Activated T-cell treated with anti-CD3 and anti-CD28 coated beads, Interleukin-2, amount 50 U/mL, for 4 hours (primary cell): Measurements from ENCODE around the gene CHCHD1. TPM values are rescaled to one million over a fixed set of nuclear protein-coding genes. Genes with fewer than 3 reads are reported as not detected.

Experiments used
- ATAC-seq, 2 donors: fragments of 200-7000 bp; cut with Tn5 transposase; one replicate each; pipeline ENCODE4 v1.10.0; 2021
- DNase-seq: peaks from one replicate; pipeline ENCODE4 v3.0.0-alpha.2; 2020
- H3K27me3 Mint-ChIP-seq: one replicate; pipeline ENCODE4 v1.8.0; 2021; ENCODE audit warnings: low read depth, mixed read lengths
- H3K36me3 Mint-ChIP-seq: one replicate; pipeline ENCODE4 v1.8.0; 2022; ENCODE audit warnings: mixed read lengths; ENCODE audit not compliant: insufficient read depth
- H3K4me1 Mint-ChIP-seq: one replicate; pipeline ENCODE4 v1.8.0; 2021; ENCODE audit warnings: low read depth, mixed read lengths
- H3K4me3 Mint-ChIP-seq: one replicate; pipeline ENCODE4 v1.8.0; 2021; ENCODE audit warnings: mild to moderate bottlenecking, moderate library complexity, mixed read lengths
- H3K9me3 Mint-ChIP-seq: one replicate; pipeline ENCODE4 v1.8.0; 2021; ENCODE audit warnings: mixed read lengths
- total RNA-seq, 3 donors: library from RNA; stranded (reverse); gene quantifications; one replicate each; pipeline ENCODE4 v1.2.1, GENCODE V29; 2021

The CHCHD1 gene
- total RNA-seq, 3 donors from 2014 or later: 34.7 to 35.9 (median 35.9) TPM

DNA sequence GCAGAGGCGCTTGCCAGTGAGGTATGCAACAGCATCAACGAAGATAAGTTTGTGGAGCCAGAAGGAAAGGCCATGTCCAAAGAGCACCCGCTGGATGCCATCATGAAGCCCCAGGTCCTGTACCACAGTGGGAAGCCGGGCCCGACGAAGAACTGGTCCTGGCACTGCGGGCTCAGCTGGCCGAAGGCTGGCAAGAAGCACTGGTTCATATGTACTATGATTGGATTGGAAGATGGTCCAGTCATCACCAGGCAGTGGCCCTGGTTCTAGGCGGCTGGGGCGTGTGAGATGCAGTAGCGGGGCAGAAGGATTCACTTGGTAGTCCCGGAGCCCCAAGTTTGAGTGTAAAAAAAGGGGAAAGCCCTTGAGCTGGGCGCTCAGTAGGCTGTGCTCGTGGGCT lies 25.6 kb downstream of the CHCHD1 start:
- peaks cover 43% of the 10 kb centered on the region for H3K36me3 Mint-ChIP-seq
- H3K4me1 Mint-ChIP-seq: peaks cover 51% of the 10 kb centered on the region
- H3K4me3 Mint-ChIP-seq: no peak overlapping the region
- H3K27me3 Mint-ChIP-seq: no peaks in the 10 kb centered on the region
- ATAC-seq (no peak), DNase-seq (no peak)
- no peaks in the 10 kb centered on the region for H3K9me3 Mint-ChIP-seq

DNA sequence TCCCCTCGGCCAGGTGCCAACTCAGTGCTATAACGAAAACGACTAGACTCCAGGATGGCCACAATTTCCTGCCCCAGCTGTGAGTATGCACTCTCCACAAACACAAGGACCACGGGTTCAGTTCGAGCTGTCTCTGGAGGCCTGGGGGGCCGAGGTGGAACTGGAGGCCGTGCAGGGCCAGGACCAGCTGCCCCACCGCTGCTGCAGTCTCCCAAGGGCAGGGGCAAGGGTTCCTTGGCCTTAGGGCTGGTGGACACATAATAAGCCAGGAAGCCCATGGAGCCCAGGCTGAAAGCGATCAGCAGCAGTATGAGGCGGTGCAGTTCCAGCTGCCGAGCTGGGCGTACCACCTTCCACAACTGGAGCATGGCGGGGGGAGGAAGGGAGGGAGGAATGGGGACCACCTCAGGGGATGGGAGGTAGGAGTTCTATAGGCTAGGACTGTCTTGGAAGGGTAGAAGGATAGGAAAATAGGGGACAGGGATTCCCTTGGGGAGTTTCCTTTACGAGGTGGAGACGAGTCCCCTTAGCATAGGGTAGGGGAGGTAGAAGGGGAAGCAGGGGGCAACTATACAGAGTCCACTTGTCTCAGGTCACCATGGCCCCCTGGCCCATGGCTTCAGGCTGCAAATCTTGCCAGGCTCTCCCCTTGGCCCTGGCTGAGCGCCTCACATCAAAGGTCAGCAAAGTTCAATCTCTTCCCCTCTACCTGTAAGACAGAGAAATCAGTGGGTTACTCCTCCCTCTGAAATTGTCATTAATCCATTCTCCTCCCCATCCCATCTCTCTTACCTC lies 26.4 kb downstream of the CHCHD1 start:
- Mint-ChIP-seq H3K4me1 (peaks cover 53% of the 10 kb centered on the region), H3K27me3 (no peaks in the 10 kb centered on the region), H3K9me3 (no peaks in the 10 kb centered on the region), H3K4me3 (no peak overlapping the region), H3K36me3 (peaks cover 43% of the 10 kb centered on the region)
- DNase-seq (no peak), ATAC-seq (no peak)

DNA sequence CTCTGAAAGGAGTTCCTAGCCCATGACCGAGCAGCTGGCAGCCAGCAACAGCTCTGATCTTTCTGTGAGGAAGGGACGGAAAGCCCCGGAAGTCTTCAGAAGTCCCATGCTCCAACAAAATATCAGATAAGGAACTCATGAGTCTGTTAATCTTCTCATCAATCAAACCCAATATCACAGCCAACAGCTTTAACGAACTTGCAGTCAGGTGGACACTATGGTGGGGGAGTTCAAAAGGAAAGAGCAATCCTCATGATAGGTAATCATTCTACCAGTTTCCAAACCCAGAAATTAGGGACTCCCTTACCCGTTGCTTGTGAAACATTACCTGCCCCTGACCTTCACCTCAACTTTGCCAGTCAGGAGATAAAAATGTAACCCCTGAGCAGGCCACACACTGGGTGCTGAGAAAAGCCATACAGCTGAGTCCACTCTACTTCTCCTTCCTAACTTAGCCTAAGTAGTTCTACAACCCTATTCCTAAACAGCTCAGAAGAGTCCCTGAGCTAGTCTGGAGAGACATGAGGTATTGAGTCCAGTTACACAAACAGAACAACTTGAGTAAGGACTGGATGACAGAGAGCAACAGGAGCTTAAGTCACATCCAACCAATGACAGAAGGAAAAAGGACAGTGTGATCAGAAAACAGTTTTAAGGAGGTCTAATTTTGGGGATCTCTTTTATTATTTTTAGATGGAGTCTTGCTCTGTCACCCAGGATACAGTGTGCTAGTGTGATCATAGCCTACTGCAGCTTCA lies 27.4 kb downstream of the CHCHD1 start:
- Mint-ChIP-seq H3K27me3 (no peaks in the 10 kb centered on the region), H3K36me3 (peaks cover 43% of the 10 kb centered on the region), H3K9me3 (no peaks in the 10 kb centered on the region), H3K4me1 (peaks cover 48% of the 10 kb centered on the region), H3K4me3 (peak overlapping the region; percentile 86)
- DNase-seq (no peak), ATAC-seq (no peak)

DNA sequence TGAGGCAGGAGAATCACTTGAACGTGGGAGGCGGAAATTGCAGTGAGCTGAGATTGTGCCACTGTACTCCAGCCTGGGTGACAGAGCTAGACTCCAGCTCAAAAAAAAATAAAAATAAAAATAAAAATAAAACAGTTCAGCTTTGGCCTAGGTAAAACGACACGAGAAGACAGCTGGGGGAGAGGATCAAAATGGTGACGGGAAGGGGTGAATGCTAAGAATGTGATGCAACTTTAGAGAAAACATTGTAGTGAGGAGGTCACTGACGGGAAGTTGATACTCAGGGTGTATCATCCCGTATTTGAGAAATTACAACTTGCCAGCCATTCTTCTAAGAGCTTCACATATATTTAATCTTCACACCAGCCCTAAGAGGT lies 28.5 kb downstream of the CHCHD1 start:
- peaks cover 42% of the 10 kb centered on the region for H3K36me3 Mint-ChIP-seq
- H3K9me3 Mint-ChIP-seq: no peaks in the 10 kb centered on the region
- peak overlapping the region; percentile 86 for H3K4me3 Mint-ChIP-seq
- no peaks in the 10 kb centered on the region for H3K27me3 Mint-ChIP-seq
- no peak for DNase-seq
- ATAC-seq: peak in 1 of 2 donors; percentile 1
- peaks cover 48% of the 10 kb centered on the region for H3K4me1 Mint-ChIP-seq

DNA sequence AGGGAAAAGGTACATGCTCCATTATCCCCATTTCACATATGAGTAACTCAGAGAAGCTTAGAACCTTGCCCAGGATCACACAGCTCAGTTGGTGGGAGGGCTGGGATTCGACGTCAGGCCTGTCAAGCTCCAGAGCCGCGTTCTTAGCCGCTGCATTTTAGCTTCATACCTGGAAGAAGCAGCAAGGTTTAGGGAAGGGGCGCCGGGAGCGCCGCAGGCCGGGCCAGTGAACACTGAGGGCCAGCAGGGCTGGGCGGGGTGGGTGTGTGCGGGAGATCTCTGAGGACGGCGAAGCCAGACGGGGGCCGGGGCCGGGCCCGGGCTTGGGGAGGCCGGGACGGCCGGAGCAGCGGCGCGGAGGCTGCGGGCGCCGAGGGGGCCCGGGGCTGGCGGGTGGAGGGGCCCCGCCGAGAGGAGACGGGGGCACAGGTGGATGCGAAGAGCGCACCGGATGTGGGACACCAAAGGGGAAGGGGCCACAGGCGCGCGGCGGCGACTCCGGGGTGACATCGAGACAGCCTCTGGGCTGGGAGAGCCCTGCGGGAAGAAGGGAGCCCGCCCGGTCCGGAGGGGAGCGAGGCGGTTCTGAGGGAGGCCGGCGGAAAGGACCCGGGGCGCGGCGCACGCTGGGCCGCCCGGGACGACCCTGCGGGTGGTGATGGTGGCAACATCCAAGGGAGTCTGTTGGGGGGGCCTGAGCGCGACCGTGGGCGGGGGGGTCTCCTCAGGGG lies 29.1 kb downstream of the CHCHD1 start:
- Mint-ChIP-seq H3K4me1 (peaks cover 43% of the 10 kb centered on the region), H3K4me3 (peak overlapping the region; percentile 86), H3K27me3 (no peaks in the 10 kb centered on the region)

DNA sequence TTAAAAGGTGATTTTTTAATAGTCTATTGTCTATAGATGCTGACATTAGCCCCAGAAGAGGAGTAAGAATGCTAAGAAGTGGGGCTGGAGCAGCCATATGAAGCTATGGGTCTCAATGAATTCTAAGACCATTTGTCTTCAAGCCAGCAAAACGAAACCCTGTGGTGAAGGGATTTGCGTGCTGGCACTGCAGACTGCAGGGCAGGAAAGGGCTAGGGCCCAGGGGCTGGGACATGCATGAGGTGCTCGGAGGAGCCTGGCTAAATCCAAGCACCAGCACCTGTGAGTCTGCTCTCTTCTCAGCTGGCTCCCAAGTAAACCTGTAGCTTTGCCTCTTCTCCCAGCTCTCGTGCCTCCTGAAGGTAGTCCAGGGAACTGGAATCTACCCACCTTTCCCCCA lies 30.8 kb downstream of the CHCHD1 start:
- ATAC-seq (no peak), DNase-seq (no peak)
- H3K27me3 Mint-ChIP-seq: no peaks in the 10 kb centered on the region
- H3K9me3 Mint-ChIP-seq: no peaks in the 10 kb centered on the region
- H3K4me3 Mint-ChIP-seq: peak overlapping the region; percentile 19
- peaks cover 25% of the 10 kb centered on the region for H3K4me1 Mint-ChIP-seq
- H3K36me3 Mint-ChIP-seq: peaks cover 29% of the 10 kb centered on the region

More for the DNA sequence above, 29.1 kb downstream of the CHCHD1 start:
- peaks cover 39% of the 10 kb centered on the region for H3K36me3 Mint-ChIP-seq
- no peaks in the 10 kb centered on the region for H3K9me3 Mint-ChIP-seq
- DNase-seq (peak; percentile 44), ATAC-seq (peak; percentile 37 to 38)

DNA sequence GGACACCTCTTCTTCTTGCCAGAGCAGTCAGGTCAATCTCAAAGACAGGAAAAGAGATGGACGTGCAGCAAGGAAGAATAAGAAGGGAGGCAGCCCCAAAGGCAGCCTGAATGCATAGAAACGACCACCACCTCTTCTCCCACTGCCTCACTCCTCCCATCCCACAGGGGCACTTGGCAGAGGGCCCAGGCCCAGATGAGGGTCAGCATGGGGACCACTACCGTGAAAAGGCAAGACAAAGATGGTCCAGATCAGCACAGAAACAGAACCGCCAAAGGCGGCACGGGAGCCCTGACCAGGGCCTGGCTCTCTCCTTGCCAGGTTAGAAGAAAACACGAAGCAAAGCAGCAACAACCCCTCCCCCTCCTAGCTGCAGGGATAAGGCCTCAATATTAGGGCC lies 31.5 kb downstream of the CHCHD1 start:
- Mint-ChIP-seq H3K27me3 (no peaks in the 10 kb centered on the region), H3K4me3 (no peak overlapping the region), H3K4me1 (peaks cover 22% of the 10 kb centered on the region), H3K9me3 (no peaks in the 10 kb centered on the region), H3K36me3 (peaks cover 29% of the 10 kb centered on the region)
- ATAC-seq: no peak
- no peak for DNase-seq

DNA sequence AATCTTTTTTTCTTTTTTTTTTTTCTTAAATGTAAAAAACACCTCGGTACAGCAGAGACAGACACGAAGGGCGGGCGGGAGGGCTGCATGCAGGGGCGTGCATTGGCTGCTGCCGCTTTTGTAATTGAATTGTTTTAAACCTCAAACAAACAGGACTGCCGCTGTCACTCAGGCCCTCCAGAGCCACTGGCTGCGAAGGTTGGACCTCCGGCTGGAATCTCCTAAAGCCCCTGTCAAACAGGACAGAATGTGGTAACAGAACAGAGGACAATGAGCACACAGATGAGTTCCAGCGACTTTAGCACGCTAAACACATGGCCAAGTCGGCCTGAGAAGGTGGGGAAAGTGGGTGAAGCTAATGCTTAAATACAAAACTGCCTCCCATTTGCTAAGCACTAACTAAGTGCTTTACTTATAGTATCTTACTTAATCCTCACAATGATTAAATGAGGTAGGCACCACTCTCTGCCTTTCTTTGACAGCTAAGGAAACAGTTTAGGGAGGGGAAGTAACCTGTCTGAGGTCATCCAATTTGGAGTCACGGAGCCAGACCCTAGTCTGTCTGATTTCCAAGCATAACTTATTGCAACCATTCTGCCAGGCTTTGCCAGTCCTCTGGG lies 32.5 kb downstream of the CHCHD1 start:
- Mint-ChIP-seq H3K4me1 (peaks cover 13% of the 10 kb centered on the region), H3K9me3 (no peaks in the 10 kb centered on the region), H3K27me3 (no peaks in the 10 kb centered on the region), H3K4me3 (no peak overlapping the region), H3K36me3 (peaks cover 20% of the 10 kb centered on the region)
- DNase-seq (no peak), ATAC-seq (no peak)

DNA sequence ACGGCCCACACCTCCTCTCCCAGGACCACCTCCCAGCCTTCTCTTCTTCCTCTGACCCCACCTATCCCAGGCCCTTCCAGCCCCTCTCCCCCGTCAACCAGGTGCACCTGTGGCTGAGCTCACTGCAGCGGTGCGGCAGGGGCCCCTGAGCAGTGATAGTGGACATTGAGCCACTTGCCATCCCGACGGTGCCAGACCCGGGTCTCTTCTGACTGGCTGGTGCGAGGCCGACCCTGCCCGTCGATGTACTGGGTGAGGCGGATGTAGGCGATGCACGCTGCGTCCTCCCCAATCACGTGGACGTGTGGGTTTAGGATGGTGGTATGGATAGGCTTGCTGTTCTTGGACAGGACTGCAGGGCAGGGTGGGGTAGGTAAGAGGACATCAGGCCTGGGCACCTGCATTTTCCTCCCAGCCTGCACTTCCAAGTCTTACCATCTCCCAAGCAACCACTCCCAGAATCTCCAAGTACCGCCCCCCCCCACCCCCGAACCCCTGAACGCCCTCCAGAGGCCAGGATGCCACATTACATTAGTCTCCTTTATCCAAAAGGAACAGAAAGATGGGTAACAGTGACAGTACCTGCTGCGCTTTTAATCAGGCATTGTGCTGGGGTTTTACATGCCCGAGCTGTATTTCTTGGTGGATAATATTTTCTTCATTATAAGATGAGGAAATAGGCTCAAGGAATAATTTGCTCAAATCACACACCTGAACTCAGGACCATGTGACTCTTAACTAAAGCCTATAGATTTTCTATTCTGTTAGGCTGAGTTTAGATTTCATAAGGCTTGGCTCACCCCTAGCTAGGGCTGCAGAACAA lies 33.3 kb downstream of the CHCHD1 start:
- no peak for DNase-seq

DNA sequence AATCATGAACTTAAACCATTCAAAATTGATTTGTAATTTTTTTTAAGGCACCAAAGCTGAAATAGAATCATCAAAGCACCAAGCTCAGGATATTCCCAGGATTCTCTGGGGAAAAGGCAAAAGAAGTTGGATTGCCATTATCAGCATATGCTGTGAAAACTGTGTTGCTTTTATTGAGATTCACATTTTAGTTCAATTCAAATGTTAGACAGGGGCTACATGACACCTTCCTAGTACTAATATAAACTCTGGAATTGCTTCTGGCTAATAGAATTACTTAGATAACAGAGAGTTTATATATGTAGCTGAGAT lies 33.8 kb downstream of the CHCHD1 start:
- H3K36me3 Mint-ChIP-seq: peaks cover 19% of the 10 kb centered on the region

More for the DNA sequence above, 33.3 kb downstream of the CHCHD1 start:
- H3K9me3 Mint-ChIP-seq: no peaks in the 10 kb centered on the region
- no peaks in the 10 kb centered on the region for H3K27me3 Mint-ChIP-seq
- no peak overlapping the region for H3K4me3 Mint-ChIP-seq
- H3K4me1 Mint-ChIP-seq: peaks cover 6% of the 10 kb centered on the region
- ATAC-seq: no peak
- H3K36me3 Mint-ChIP-seq: peaks cover 19% of the 10 kb centered on the region

DNA sequence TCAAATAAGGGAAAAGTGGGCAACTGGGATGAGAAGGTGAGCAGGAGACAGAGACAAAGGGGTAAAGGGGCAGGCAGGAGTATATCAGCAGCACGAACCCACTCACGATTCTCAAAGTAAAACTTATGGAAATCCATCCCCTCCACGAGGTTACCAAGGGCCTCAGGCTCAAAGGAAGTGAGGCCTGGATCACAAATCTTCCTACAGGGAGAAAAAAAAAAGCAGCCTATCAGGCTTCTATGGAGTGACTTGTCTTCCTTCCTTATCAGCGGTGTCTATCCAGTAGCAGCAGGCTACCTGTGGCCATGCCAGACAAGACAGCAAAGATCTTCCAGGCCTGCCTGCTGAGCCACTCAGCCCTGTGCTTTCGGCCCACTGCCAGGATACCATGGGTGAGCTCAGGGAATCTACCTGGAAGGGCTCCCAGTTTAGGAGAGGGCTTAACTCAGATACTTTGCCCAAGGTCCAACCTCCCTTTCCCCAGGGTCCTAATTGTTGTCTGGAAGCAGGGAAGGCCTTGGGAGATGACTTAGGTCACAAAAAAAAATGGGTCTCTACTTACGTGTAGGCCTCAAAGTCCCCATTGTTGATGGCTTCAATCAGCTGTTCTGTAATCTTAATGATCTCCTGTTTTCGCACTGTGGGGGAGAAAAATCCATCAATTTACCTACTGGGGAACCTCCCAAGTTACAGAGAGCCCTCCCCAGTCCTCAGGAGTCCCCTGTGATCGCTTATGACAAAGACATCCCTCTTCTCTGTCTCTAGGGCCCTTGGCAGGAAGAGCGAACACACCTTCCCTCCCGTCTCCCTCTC lies 35.3 kb downstream of the CHCHD1 start:
- H3K4me3 Mint-ChIP-seq: no peak overlapping the region
- ATAC-seq: no peak
- H3K27me3 Mint-ChIP-seq: no peaks in the 10 kb centered on the region
- DNase-seq: no peak
- H3K4me1 Mint-ChIP-seq: peaks cover 2% of the 10 kb centered on the region
- H3K9me3 Mint-ChIP-seq: no peaks in the 10 kb centered on the region
- H3K36me3 Mint-ChIP-seq: peaks cover 22% of the 10 kb centered on the region

More for the DNA sequence above, 33.8 kb downstream of the CHCHD1 start:
- ATAC-seq (no peak), DNase-seq (no peak)
- no peaks in the 10 kb centered on the region for H3K27me3 Mint-ChIP-seq
- H3K9me3 Mint-ChIP-seq: no peaks in the 10 kb centered on the region
- peaks cover 2% of the 10 kb centered on the region for H3K4me1 Mint-ChIP-seq
- no peak overlapping the region for H3K4me3 Mint-ChIP-seq

DNA sequence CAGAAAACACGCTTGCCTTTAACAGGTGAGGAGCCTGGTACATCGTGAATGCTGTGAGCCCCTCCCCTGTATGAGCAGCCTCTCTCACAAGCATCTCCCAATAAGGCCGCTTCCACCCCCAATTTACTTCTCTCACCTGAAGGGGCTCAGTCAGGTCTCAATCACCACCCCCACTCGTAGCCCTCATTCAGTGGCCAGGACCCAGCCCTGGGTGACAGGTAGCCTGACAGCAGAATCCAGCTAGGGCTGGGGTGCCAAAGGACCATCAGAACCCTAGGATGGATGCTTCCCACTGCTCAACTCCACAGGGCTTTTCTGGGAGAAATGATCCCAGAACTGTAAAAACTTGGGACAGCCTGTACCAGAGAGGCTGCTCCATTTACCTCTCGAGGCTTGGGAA lies 36.0 kb downstream of the CHCHD1 start:
- H3K4me1 Mint-ChIP-seq: no peaks in the 10 kb centered on the region
- H3K27me3 Mint-ChIP-seq: no peaks in the 10 kb centered on the region
- no peak for ATAC-seq
- H3K36me3 Mint-ChIP-seq: peaks cover 22% of the 10 kb centered on the region
- no peak for DNase-seq
- H3K9me3 Mint-ChIP-seq: no peaks in the 10 kb centered on the region
- no peak overlapping the region for H3K4me3 Mint-ChIP-seq

DNA sequence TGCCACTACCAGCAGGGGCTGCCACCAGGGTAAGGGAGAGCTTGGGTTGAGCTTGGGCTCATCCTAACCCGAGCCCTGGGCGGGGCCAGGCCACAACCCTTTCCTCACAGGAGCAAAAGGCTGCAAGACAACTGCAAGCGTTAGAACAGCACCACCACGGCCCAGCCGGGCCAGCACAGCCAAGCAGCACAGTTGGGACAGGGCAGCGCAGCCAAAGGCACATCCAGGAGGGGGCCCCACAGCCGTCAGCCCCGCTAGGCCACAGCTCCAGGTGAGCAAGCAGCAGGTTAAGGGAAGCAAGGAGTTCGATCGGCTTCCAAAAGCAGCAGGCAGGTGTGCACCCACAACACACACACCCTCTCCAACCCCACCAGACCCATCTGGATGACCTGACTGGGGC lies 36.6 kb downstream of the CHCHD1 start:
- no peaks in the 10 kb centered on the region for H3K27me3 Mint-ChIP-seq
- no peaks in the 10 kb centered on the region for H3K9me3 Mint-ChIP-seq
- H3K4me3 Mint-ChIP-seq: no peak overlapping the region
- DNase-seq: no peak
- H3K4me1 Mint-ChIP-seq: no peaks in the 10 kb centered on the region
- no peak for ATAC-seq
- peaks cover 16% of the 10 kb centered on the region for H3K36me3 Mint-ChIP-seq
